Suprapubic skin (tissue), 4 donors: ENCODE results near the gene TFG. TPM values are rescaled to one million over a fixed set of nuclear protein-coding genes. Genes with fewer than 3 reads are reported as not detected.

Experiments
- DNase-seq, 2 donors: peaks; one replicate each; pipeline ENCODE4 v3.0.0-alpha.2; 2019; ENCODE audit warnings: low spot score in 2 of 2
- H3K27ac ChIP-seq: fragments of 200-600 bp; sonication (generic); one replicate; pipeline ENCODE4 v1.5.1; 2019
- H3K27me3 ChIP-seq: fragments of 200-600 bp; sonication (generic); one replicate; pipeline ENCODE4 v1.5.1; 2019
- H3K36me3 ChIP-seq: fragments of 200-600 bp; sonication (generic); one replicate; pipeline ENCODE4 v1.5.1; 2019
- H3K4me1 ChIP-seq: fragments of 200-600 bp; sonication (generic); one replicate; pipeline ENCODE4 v1.5.1; 2019
- H3K4me3 ChIP-seq: fragments of 200-600 bp; sonication (generic); one replicate; pipeline ENCODE4 v1.5.1; 2019; ENCODE audit warnings: mild to moderate bottlenecking
- H3K9me3 ChIP-seq: fragments of 200-600 bp; sonication (generic); one replicate; pipeline ENCODE4 v1.5.1; 2019
- EP300 ChIP-seq: sonication (generic); formaldehyde crosslinking; IDR thresholded peaks from one replicate; pipeline ENCODE4 v1.6.1; 2017; ENCODE audit warnings: antibody characterized with exemption
- POLR2A ChIP-seq, 2 donors: fragments of 450-650 bp; IDR thresholded peaks; one replicate each; pipeline ENCODE4 v1.6.1; 2017; ENCODE audit warnings: antibody characterized with exemption in 2 of 2, mild to moderate bottlenecking in 2 of 2, moderate library complexity in 2 of 2
- POLR2AphosphoS5 ChIP-seq, 3 donors: sonication (generic); formaldehyde crosslinking; IDR thresholded peaks; one replicate each; pipeline ENCODE4 v1.6.1; 2017; ENCODE audit warnings: antibody characterized with exemption in 3 of 3
- WGBS: methylation state at CpG from one replicate; pipeline ENCODE4 v1.1.5; 2018; 5-methylcytosine and 5-hydroxymethylcytosine counted together
- total RNA-seq, 4 donors: library from RNA; depleted of rRNA; stranded (reverse); fragments of >200 nt; gene quantifications; one replicate each; pipeline ENCODE4 v1.1.0, GENCODE V29; 2016
- TF ChIP-seq, protein P1 (sequence below), 2 donors: fragments of 200-600 bp in 1 of 2; fragments of 450-650 bp in 1 of 2; sonication (generic) in 1 of 2; IDR thresholded peaks; one replicate each; pipeline ENCODE4 v1.5.1; 2016 to 2019; ENCODE audit warnings: antibody characterized with exemption in 2 of 2, mild to moderate bottlenecking in 1 of 2, moderate library complexity in 1 of 2

The TFG gene
- total RNA-seq, 4 donors from 2014 or later: 57.5 to 88.0 (median 75.8) TPM

DNA sequence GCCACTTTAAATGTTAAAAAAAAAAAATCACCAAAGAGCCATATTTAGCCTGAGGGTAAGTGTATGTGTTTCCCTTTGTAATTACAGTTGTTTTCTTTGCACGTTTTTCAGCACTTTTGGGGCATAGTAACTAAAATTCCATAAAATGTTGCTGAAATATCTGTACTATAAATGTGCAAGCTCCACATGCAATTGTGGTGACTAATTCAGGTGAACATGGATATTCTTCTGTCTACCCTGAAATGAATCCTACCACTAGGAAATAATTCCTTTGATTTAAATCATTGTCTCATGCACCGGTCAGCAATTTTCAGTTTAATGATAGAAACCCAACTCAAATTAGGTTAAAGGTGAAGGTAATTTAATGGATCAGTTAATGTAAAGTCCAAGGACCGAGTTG is 13.1 kb upstream of the TFG start:
- peaks cover 30% of the 10 kb centered on the region for H3K27me3 ChIP-seq
- no peaks in the 10 kb centered on the region for H3K36me3 ChIP-seq
- no peak overlapping the region for H3K27ac ChIP-seq
- H3K4me3 ChIP-seq: no peak overlapping the region
- H3K9me3 ChIP-seq: no peaks in the 10 kb centered on the region
- no peaks in the 10 kb centered on the region for H3K4me1 ChIP-seq
- no peak for DNase-seq
- 60% methylated on average over 3 of the region's 3 CpGs for WGBS
- no peak for TF ChIP-seq POLR2A (IDR thresholded peaks at IDR 0.05)
- TF ChIP-seq, protein P1, sequence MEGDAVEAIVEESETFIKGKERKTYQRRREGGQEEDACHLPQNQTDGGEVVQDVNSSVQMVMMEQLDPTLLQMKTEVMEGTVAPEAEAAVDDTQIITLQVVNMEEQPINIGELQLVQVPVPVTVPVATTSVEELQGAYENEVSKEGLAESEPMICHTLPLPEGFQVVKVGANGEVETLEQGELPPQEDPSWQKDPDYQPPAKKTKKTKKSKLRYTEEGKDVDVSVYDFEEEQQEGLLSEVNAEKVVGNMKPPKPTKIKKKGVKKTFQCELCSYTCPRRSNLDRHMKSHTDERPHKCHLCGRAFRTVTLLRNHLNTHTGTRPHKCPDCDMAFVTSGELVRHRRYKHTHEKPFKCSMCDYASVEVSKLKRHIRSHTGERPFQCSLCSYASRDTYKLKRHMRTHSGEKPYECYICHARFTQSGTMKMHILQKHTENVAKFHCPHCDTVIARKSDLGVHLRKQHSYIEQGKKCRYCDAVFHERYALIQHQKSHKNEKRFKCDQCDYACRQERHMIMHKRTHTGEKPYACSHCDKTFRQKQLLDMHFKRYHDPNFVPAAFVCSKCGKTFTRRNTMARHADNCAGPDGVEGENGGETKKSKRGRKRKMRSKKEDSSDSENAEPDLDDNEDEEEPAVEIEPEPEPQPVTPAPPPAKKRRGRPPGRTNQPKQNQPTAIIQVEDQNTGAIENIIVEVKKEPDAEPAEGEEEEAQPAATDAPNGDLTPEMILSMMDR (IDR thresholded peaks at IDR 0.05): no peak
- no peak for TF ChIP-seq EP300
- TF ChIP-seq POLR2AphosphoS5 (IDR thresholded peaks at IDR 0.05): no peak

DNA sequence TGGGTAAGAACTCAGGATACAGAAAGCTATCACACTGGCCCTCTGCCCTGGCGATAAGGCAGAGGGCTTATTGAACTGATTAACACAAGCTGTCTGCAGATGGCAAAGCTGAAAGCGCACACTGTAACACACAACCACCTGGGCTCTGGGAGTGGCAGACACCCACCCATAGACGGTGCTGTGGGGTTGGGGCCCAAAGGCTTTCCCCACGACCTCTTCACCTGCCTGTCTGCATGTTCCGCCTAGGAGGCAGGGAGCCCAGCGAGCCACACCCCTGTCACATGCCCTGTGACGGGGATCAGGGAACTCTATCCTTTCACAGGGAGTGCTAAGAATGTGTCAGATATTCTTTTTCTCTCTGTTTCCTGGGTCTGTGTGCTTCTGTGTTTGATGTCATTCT is 12.1 kb upstream of the TFG start:
- TF ChIP-seq POLR2A (IDR thresholded peaks at IDR 0.05) (no peak), EP300 (no peak), POLR2AphosphoS5 (IDR thresholded peaks at IDR 0.05) (no peak)
- TF ChIP-seq, protein P1 (IDR thresholded peaks at IDR 0.05): no peak
- Histone ChIP-seq H3K4me1 (no peaks in the 10 kb centered on the region), H3K36me3 (no peaks in the 10 kb centered on the region), H3K27me3 (peaks cover 25% of the 10 kb centered on the region), H3K9me3 (no peaks in the 10 kb centered on the region), H3K27ac (no peak overlapping the region), H3K4me3 (no peak overlapping the region)
- WGBS: 81% methylated on average over 7 of the region's 7 CpGs
- no peak for DNase-seq

DNA sequence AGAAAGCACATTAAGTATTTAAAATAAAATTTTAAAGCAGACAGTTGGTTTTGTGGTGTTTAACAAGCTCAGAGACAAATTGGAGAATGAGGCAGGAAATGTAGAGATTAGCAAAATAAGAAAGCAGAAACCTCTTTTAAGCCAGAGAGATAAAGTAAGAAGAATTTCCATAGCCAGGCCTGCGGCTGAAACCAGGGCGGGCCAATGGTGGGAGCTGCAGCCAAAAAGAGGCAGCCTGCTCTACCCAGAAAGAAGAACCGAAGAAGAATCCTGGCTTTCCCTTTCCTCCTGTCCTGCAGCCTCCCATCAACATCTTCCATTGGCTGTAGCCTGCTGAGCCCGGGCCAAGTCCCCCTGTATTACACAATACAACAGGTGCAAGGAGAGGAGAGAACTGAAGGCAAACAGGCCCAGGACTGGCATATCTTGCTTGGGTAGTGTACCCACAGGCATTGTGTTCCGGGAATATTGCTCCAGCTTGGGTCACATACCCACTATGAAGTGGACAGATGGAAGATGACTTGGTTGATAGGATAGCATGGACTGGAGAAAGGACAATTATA is 11.5 kb upstream of the TFG start:
- Histone ChIP-seq H3K4me1 (no peaks in the 10 kb centered on the region), H3K4me3 (no peak overlapping the region), H3K27me3 (peaks cover 20% of the 10 kb centered on the region), H3K9me3 (no peaks in the 10 kb centered on the region), H3K36me3 (no peaks in the 10 kb centered on the region), H3K27ac (no peak overlapping the region)
- no peak for DNase-seq
- 87% methylated on average over 5 of the region's 5 CpGs for WGBS
- TF ChIP-seq POLR2AphosphoS5 (IDR thresholded peaks at IDR 0.05) (no peak), POLR2A (IDR thresholded peaks at IDR 0.05) (no peak), EP300 (no peak)
- TF ChIP-seq, protein P1 (IDR thresholded peaks at IDR 0.05): no peak

DNA sequence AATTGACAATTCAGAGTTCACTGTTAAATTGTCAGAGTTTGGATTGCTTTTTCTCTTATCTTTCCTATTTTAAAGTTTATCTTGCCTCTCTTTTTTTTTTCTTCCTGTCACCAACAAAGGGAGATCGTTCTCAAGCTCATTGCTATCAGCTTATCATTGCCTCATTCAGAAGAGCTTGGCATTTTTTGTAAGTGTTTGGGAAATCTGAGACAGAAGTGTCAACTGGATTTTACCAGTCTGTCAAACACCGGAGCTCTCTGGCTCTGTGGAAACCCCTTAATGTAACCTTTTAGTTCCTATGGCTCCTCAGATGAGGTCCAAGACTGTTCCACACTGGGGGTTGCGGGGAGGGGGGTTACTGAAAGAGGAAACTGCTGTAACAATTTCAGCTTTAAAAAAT is 10.6 kb upstream of the TFG start:
- no peak overlapping the region for H3K4me3 ChIP-seq
- no peaks in the 10 kb centered on the region for H3K9me3 ChIP-seq
- H3K36me3 ChIP-seq: no peaks in the 10 kb centered on the region
- TF ChIP-seq, protein P1 (IDR thresholded peaks at IDR 0.05): no peak
- no peak for TF ChIP-seq EP300
- no peak for TF ChIP-seq POLR2AphosphoS5 (IDR thresholded peaks at IDR 0.05)
- no peaks in the 10 kb centered on the region for H3K4me1 ChIP-seq
- WGBS: 52% methylated on average over 3 of the region's 3 CpGs
- H3K27me3 ChIP-seq: peaks cover 20% of the 10 kb centered on the region
- H3K27ac ChIP-seq: no peak overlapping the region
- DNase-seq: no peak

DNA sequence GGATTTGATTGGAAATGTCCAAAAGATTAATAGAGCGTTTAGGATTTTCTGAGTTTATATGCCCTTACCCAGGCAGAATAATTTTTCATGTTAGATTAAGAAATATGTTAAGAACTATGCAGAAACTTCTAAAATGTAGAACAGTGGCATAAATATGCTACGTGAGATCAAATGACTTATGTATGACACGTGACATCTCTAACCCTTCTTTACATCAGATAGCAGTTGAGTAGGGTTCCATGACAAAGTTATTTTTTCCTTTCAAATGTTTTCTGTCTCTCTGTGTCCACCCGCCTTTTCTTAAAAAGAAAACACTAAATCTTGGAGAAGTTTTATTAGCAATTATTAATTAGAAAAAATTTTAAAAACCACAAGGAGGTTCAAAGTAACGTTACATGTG is 8.6 kb upstream of the TFG start:
- peaks cover 16% of the 10 kb centered on the region for H3K27me3 ChIP-seq
- no peak for TF ChIP-seq POLR2A (IDR thresholded peaks at IDR 0.05)
- no peak for TF ChIP-seq POLR2AphosphoS5 (IDR thresholded peaks at IDR 0.05)
- no peak for TF ChIP-seq EP300
- TF ChIP-seq, protein P1 (IDR thresholded peaks at IDR 0.05): no peak
- no peak overlapping the region for H3K27ac ChIP-seq
- DNase-seq: no peak
- H3K9me3 ChIP-seq: no peaks in the 10 kb centered on the region
- no peaks in the 10 kb centered on the region for H3K4me1 ChIP-seq
- H3K36me3 ChIP-seq: no peaks in the 10 kb centered on the region
- 77% methylated on average over 5 of the region's 5 CpGs for WGBS
- no peak overlapping the region for H3K4me3 ChIP-seq
